Activated B cell treated with CpG ODN at 0.5 μM for 24 hours (primary cell): Measurements from ENCODE around the gene FARSB. TPM values are rescaled to one million over a fixed set of nuclear protein-coding genes. Genes with fewer than 3 reads are reported as not detected.
A peak's percentile ranks its signal among the peaks of the same experiment; 100 is the strongest.
"Not testable (repeated sequence)": the region's sequence is repeated elsewhere in the genome, so short reads cannot be mapped to it uniquely, and the experiment has no call there.

ENCODE experiments used
- ATAC-seq: fragments of 200-7000 bp; cut with Tn5 transposase; one replicate; pipeline ENCODE4 v1.10.0; 2021; ENCODE audit warnings: low read depth, mild to moderate bottlenecking, moderate library complexity
- CTCF ChIA-PET: fragments of 350-600 bp; sonication (Branson Sonifier 250); formaldehyde crosslinking; loops from one replicate; lab custom pipeline; 2021; ENCODE audit warnings: antibody characterized with exemption; lab: Charles Lee
- POLR2A ChIA-PET: fragments of 350-600 bp; sonication (Branson Sonifier 250); formaldehyde crosslinking; loops from one replicate; lab custom pipeline; 2021; ENCODE audit warnings: antibody characterized with exemption; lab: Charles Lee
- DNase-seq: peaks from one replicate; pipeline ENCODE4 v3.0.0; 2022
- H3K27ac Mint-ChIP-seq: one replicate; pipeline ENCODE4 v1.8.0; 2020; ENCODE audit warnings: mixed read lengths
- H3K27me3 Mint-ChIP-seq: one replicate; pipeline ENCODE4 v1.8.0; 2021; ENCODE audit warnings: mixed read lengths
- H3K36me3 Mint-ChIP-seq: one replicate; pipeline ENCODE4 v1.8.0; 2021; ENCODE audit warnings: low read depth, mixed read lengths
- H3K4me1 Mint-ChIP-seq: one replicate; pipeline ENCODE4 v1.8.0; 2021; ENCODE audit warnings: mixed read lengths
- H3K4me3 Mint-ChIP-seq: one replicate; pipeline ENCODE4 v1.8.0; 2020; ENCODE audit warnings: mild to moderate bottlenecking, mixed read lengths
- H3K9me3 Mint-ChIP-seq: one replicate; pipeline ENCODE4 v1.8.0; 2020; ENCODE audit warnings: mixed read lengths
- CTCF ChIP-seq: fragments of 200-600 bp; IDR thresholded peaks from one replicate; pipeline ENCODE4 v1.8.0; 2022; ENCODE audit warnings: antibody characterized with exemption, mild to moderate bottlenecking
- intact Hi-C: fragments of 100-400 bp; cut with micrococcal nuclease; formaldehyde crosslinking; loops from one replicate; pipeline ENCODE4 v1.15.1; 2024
- total RNA-seq: library from RNA; stranded (reverse); gene quantifications from 2 replicates; pipeline ENCODE4 v1.2.3, GENCODE V29; 2022

Gene FARSB
- total RNA-seq, 1 donor from 2014 or later = 23.3 TPM

GRCh38 chr2:222698276-222698675, 42.4 kb upstream of the FARSB start:
- H3K4me1 Mint-ChIP-seq = no peaks in the 10 kb centered on the region
- no peak for ATAC-seq
- POLR2A ChIA-PET = no interaction called here
- no peak for TF ChIP-seq CTCF
- H3K27me3 Mint-ChIP-seq = peaks cover 29% of the 10 kb centered on the region
- no peak overlapping the region for H3K4me3 Mint-ChIP-seq
- no peak for DNase-seq
- H3K36me3 Mint-ChIP-seq = no peaks in the 10 kb centered on the region
- CTCF ChIA-PET = no interaction called here
- H3K9me3 Mint-ChIP-seq = no peaks in the 10 kb centered on the region
- intact Hi-C loops = no loop called here
- no peak overlapping the region for H3K27ac Mint-ChIP-seq

GRCh38 chr2:222693837-222694236, 37.9 kb upstream of the FARSB start:
- POLR2A ChIA-PET = no interaction called here
- TF ChIP-seq CTCF = no peak
- H3K4me1 Mint-ChIP-seq = peaks cover 4% of the 10 kb centered on the region
- H3K27ac Mint-ChIP-seq = no peak overlapping the region
- intact Hi-C loops = no loop called here
- H3K4me3 Mint-ChIP-seq = no peak overlapping the region
- ATAC-seq (no peak), DNase-seq (no peak)
- CTCF ChIA-PET = no interaction called here
- peaks cover 11% of the 10 kb centered on the region for H3K27me3 Mint-ChIP-seq
- no peaks in the 10 kb centered on the region for H3K9me3 Mint-ChIP-seq
- no peaks in the 10 kb centered on the region for H3K36me3 Mint-ChIP-seq

GRCh38 chr2:222693413-222693812, 37.5 kb upstream of the FARSB start:
- H3K36me3 Mint-ChIP-seq, CTCF ChIA-PET, H3K4me1 Mint-ChIP-seq, H3K9me3 Mint-ChIP-seq, H3K4me3 Mint-ChIP-seq, ATAC-seq, POLR2A ChIA-PET, DNase-seq, intact Hi-C loops, H3K27me3 Mint-ChIP-seq, H3K27ac Mint-ChIP-seq: not testable (repeated sequence)

- DNase-seq = peak; percentile 50
- peaks cover 4% of the 10 kb centered on the region for H3K4me1 Mint-ChIP-seq
- H3K27me3 Mint-ChIP-seq = peaks cover 10% of the 10 kb centered on the region
- no peak overlapping the region for H3K4me3 Mint-ChIP-seq
- intact Hi-C loops = loop anchor here (1.0 to 2.0 kb wide), 4 partner anchors 16 to 249 kb away; partner anchors contain the start of gene FARSB
- CTCF ChIA-PET = interaction anchor here (0.5 to 2.7 kb wide), 12 partner anchors 9 to 330 kb away, joined by 3 to 13 read pairs (median 6); no protein-coding TSS in a partner anchor
- POLR2A ChIA-PET = no interaction called here
- no peaks in the 10 kb centered on the region for H3K9me3 Mint-ChIP-seq
- ATAC-seq = peak; percentile 99
- TF ChIP-seq CTCF = peak; percentile 94
- H3K27ac Mint-ChIP-seq = no peak overlapping the region
- H3K36me3 Mint-ChIP-seq = no peaks in the 10 kb centered on the region
Observed at GRCh38 chr2:222690564-222691200, 34.8 kb upstream of the FARSB start.

GRCh38 chr2:222689322-222689721, 33.4 kb upstream of the FARSB start:
- POLR2A ChIA-PET = no interaction called here
- no peak for TF ChIP-seq CTCF
- H3K4me3 Mint-ChIP-seq = no peak overlapping the region

More at GRCh38 chr2:222689322-222689721, 33.4 kb upstream of the FARSB start:
- H3K36me3 Mint-ChIP-seq = no peaks in the 10 kb centered on the region
- ATAC-seq = no peak
- H3K27ac Mint-ChIP-seq = no peak overlapping the region
- H3K4me1 Mint-ChIP-seq = peaks cover 4% of the 10 kb centered on the region
- no peak for DNase-seq
- H3K9me3 Mint-ChIP-seq = no peaks in the 10 kb centered on the region
- H3K27me3 Mint-ChIP-seq = peaks cover 10% of the 10 kb centered on the region
- CTCF ChIA-PET = interaction anchor here (0.6 to 2.2 kb wide), 4 partner anchors 15 to 249 kb away, joined by 5 to 9 read pairs (median 5); no protein-coding TSS in a partner anchor
- intact Hi-C loops = no loop called here
